Measurements from ENCODE around the gene RNF223. TPM values are rescaled to one million over a fixed set of nuclear protein-coding genes. Genes with fewer than 3 reads are reported as not detected.

RNF223 gene
- total and polyA plus RNA-seq, 11 donors, result not detected

DNA sequence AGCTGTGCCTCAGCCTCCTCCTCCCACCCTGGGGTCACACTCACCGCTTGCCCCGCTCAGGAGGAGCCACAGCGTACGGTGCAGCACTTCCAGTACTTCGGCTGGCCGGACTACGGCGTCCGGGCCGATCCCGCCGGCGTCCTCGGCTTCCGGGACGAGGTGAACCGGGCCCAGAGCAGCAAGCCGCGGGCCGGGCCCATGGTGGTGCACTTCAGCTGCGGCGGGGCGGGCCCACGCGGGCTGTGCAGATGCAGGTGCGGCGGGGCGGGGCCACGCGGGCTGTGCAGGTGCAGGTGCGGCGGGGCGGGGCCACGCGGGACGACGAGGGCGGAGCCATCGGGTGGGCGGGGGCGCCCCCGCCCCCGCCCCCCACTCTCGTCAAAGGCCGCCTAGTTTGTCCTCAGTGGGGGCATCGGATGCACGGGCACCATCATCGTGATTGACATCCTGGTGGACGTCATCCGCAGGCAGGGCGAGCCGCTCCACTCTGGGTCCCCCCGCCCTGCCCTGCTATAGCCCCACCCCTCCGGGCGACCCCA lies 5.5 kb downstream of the RNF223 start:
- Histone ChIP-seq H3K9me3 (no peaks in the 10 kb centered on the region), H3K4me1 (peaks cover 0 to 27% (median 13%) of the 10 kb centered on the region in 12 donors), H3K27ac (no peak overlapping the region), H3K4me3 (peak overlapping the region; percentile 2 to 62 (median 52)), H3K27me3 (peaks cover 9 to 79% (median 39%) of the 10 kb centered on the region in 9 donors), H3K36me3 (no peaks in the 10 kb centered on the region)
- intact Hi-C loops (cut with DNase I), result no loop called here
- 1 to 3% (median 2%) methylated on average over 17 to 55 of the region's 55 CpGs for WGBS, 4 donors
- no peak for ATAC-seq
- no peak for DNase-seq
- TF ChIP-seq, protein P1, sequence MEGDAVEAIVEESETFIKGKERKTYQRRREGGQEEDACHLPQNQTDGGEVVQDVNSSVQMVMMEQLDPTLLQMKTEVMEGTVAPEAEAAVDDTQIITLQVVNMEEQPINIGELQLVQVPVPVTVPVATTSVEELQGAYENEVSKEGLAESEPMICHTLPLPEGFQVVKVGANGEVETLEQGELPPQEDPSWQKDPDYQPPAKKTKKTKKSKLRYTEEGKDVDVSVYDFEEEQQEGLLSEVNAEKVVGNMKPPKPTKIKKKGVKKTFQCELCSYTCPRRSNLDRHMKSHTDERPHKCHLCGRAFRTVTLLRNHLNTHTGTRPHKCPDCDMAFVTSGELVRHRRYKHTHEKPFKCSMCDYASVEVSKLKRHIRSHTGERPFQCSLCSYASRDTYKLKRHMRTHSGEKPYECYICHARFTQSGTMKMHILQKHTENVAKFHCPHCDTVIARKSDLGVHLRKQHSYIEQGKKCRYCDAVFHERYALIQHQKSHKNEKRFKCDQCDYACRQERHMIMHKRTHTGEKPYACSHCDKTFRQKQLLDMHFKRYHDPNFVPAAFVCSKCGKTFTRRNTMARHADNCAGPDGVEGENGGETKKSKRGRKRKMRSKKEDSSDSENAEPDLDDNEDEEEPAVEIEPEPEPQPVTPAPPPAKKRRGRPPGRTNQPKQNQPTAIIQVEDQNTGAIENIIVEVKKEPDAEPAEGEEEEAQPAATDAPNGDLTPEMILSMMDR (IDR thresholded peaks at IDR 0.05), result no peak
- TF ChIP-seq POLR2A (IDR thresholded peaks at IDR 0.05), result no peak

DNA sequence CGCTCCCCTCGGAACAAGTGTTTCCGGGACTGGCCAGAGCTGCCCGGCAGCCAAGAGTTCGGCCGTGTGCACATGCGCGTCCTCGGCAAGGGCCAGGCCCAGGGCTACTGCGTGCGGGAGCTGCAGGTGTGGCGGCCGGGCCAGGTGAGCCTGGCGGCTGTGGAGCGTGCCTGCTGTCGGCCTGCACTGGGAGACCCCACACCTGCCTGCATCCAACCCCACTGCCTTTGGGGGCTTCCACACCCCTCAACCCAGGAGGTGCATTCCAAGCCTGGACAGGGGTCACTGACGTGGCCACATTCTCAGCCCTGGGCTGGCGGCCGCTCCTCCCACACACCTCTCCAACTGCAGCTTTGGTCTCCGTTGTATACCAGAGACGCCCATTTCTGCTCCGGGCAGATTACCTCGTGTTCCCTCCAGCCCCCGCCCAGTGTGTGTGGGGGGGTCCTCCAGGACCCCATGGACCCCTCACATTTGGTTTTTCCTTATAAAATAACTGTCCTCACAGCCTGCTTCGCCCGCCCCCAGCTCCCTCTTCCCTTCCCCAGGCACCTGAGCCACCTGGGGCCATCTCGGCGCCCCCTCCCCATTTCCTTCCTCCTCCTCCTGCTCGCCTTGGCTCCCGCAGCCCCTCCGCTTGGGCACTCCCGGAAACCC lies 6.1 kb downstream of the RNF223 start:
- Histone ChIP-seq H3K4me1 (peaks cover 0 to 28% (median 13%) of the 10 kb centered on the region in 12 donors), H3K27ac (no peak overlapping the region), H3K27me3 (peaks cover 12 to 79% (median 43%) of the 10 kb centered on the region in 9 donors), H3K36me3 (no peaks in the 10 kb centered on the region), H3K9me3 (no peaks in the 10 kb centered on the region), H3K4me3 (peak overlapping the region in 5 of 12 donors; percentile 2 to 62 (median 54))
- TF ChIP-seq, protein P1 (IDR thresholded peaks at IDR 0.05), result no peak
- TF ChIP-seq POLR2A (IDR thresholded peaks at IDR 0.05), result no peak
- ATAC-seq, result no peak
- 41 to 50% (median 47%) methylated on average over 17 to 32 of the region's 32 CpGs for WGBS, 4 donors
- DNase-seq, result no peak
- intact Hi-C loops (cut with DNase I), result no loop called here

DNA sequence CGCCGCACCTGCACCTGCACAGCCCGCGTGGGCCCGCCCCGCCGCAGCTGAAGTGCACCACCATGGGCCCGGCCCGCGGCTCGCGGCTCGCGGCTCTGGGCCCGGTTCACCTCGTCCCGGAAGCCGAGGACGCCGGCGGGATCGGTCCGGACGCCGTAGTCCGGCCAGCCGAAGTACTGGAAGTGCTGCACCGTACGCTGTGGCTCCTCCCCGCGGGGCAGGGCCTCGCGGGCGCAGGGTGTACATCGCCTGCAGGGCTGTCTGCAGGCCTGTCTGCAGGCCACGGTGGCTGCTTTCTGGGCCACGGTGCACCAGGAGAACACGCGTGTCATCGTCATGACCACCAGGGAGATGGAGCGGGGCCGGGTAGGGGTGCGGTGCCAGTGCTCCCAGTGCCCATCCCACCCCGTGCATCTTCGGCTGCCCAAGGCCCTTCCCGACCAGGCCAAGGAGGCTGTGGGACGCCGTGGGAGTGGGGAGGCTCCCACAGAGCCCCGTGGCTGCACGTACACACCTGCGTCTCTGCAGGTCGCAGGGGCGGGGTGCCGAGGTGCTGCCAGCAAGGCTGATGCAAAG lies 6.7 kb downstream of the RNF223 start:
- H3K27ac ChIP-seq, result no peak overlapping the region
- intact Hi-C loops (cut with DNase I), result no loop called here
- H3K9me3 ChIP-seq, result no peaks in the 10 kb centered on the region
- no peaks in the 10 kb centered on the region for H3K36me3 ChIP-seq
- TF ChIP-seq, protein P1 (IDR thresholded peaks at IDR 0.05), result no peak
- no peak for TF ChIP-seq POLR2A (IDR thresholded peaks at IDR 0.05)
- ATAC-seq (no peak), DNase-seq (no peak)
- WGBS, 4 donors, result 83 to 90% (median 87%) methylated on average over 26 to 54 of the region's 54 CpGs
- H3K27me3 ChIP-seq, result peaks cover 14 to 81% (median 46%) of the 10 kb centered on the region in 9 donors
- peaks cover 0 to 32% (median 14%) of the 10 kb centered on the region in 12 donors for H3K4me1 ChIP-seq
- peak overlapping the region in 1 of 12 donors; percentile 3 for H3K4me3 ChIP-seq
